HG03103 (cell line): ENCODE results near the gene SNRNP200.

Source experiments
- ATAC-seq: cut with Tn5 transposase; IDR thresholded peaks from one replicate; pipeline ENCODE4 v1.9.1; 2021; ENCODE audit warnings: low read depth; ENCODE audit not compliant: unreplicated experiment

SNRNP200 gene

GRCh38 chr2:96305091-96305978, at the start of gene SNRNP200:
TSS of gene SNRNP200 (minus strand) at chr2:96305546. CDS start at chr2:96305437, 109 bp downstream.
- ATAC-seq = peak; percentile 94

GRCh38 chr2:96354492-96354891, 49.1 kb upstream of the SNRNP200 start:
- no peak for ATAC-seq

GRCh38 chr2:96353606-96354101, 48.3 kb upstream of the SNRNP200 start:
- no peak for ATAC-seq

DNA sequence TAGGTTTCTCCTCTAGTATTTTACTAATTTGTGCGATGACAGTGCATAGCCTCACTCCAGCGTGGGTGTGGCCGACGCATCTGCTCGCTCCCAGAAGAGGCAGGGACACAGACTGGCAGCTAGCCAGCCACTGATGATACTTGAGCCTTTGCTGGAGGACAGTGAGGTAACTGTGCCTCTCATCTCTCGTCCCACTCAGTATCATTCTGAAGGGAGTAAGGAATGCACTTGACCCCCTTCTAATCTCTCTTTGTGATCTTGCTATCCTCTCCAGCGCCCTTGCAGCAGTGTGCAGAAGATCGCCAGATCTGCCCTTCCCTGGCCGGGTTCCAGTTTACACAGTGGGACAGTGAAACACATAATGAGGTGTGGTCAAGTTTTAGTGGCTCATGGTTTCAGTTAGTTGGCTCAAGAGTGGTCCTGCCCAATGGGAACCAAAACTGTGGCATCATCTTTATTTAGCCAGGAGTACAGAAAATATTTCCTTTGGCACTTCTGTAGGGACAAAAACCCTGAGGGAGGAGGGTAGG, 47.8 kb upstream of the SNRNP200 start:
- no peak for ATAC-seq

DNA sequence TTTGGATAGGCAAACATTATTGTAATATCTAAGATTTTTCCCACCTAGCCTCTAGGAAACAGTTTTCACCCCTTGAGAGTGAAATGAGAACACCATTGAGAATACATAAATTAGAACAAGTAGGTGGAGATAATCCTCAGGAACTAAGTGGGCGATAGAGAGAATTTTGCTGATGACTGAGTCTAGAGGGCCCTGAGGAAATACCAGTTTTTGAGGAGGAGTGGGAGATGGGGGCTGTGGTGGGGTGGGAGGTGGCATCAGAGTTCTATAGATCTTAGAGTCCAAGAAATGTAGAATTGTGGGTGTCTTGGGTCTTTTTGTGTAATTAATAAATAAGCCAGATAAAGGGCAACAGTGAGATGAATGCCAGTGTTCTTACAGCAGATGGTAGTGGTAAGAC, 42.0 kb upstream of the SNRNP200 start:
- ATAC-seq = no peak

DNA sequence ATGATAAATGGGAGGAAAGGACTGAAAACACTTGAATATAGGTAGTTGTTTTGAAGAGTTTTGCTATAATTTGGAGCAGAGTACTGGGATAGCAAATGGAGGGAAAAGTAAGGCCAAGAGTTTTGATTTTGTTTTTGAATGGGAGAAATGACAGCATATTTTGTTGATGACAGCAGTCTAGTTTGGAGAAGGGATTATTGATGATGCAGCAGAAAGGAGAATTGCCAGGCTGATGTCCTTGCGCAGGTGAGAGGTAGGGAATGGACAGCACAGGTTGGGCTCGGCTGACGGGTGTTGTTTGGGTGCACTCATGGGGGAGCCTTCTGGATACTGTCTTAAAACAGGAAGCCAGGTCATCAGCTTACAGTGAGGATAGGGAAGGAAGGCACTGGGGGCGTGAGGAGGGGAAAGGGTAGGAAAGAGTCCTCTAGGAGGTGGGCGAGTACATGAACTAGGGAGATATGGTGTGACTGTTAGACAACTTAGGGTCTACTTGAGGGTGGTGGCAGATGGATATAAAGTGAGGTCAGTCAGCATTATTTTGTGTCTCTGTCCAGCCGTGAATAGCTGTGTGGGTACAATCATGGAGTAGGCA, 40.6 kb upstream of the SNRNP200 start:
- no peak for ATAC-seq

DNA sequence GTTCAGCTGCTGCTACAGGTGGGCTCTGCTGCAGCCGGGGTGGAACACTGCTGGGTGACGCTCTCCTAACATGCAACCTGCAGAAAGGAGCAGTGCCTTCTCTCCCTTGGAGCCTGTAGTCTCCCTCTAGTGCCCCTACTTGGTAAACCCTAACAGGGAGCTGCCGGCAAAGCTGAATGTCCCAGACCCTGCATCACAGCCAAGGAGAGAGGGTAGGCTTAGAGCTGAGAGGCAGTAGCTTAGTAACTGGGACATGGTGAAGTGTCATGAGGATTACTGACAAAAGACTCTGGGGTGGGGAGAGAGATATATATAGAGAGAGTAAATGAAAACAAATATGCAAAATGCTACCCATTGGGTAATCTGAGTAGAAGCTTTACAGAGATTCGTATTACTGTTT, 40.1 kb upstream of the SNRNP200 start:
- no peak for ATAC-seq

DNA sequence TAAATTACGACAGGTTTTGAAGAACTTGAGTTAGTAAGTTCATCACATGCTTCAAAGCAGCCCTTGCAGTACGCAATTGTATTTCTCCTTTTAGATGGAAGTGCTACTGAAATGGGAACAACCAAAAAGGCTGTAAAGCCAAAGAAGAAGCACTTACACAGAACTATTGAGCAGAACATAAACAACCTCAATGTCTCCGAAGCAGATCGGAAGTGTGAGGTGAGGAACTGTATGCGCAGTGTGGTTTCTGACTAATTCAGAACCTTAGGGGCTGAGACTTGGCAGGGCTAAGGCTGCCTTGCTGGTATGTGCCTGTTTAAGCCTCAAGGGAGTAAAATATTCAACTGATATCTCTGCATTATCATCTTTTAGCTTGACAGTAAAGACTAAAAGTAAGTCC, 38.7 kb upstream of the SNRNP200 start:
- ATAC-seq = peak; percentile 77

- ATAC-seq = no peak
These were observed 36.7 kb upstream of the SNRNP200 start for GRCh38 chr2:96342085-96342484.

- ATAC-seq = no peak
These were observed 36.3 kb upstream of the SNRNP200 start for GRCh38 chr2:96341641-96342040.

DNA sequence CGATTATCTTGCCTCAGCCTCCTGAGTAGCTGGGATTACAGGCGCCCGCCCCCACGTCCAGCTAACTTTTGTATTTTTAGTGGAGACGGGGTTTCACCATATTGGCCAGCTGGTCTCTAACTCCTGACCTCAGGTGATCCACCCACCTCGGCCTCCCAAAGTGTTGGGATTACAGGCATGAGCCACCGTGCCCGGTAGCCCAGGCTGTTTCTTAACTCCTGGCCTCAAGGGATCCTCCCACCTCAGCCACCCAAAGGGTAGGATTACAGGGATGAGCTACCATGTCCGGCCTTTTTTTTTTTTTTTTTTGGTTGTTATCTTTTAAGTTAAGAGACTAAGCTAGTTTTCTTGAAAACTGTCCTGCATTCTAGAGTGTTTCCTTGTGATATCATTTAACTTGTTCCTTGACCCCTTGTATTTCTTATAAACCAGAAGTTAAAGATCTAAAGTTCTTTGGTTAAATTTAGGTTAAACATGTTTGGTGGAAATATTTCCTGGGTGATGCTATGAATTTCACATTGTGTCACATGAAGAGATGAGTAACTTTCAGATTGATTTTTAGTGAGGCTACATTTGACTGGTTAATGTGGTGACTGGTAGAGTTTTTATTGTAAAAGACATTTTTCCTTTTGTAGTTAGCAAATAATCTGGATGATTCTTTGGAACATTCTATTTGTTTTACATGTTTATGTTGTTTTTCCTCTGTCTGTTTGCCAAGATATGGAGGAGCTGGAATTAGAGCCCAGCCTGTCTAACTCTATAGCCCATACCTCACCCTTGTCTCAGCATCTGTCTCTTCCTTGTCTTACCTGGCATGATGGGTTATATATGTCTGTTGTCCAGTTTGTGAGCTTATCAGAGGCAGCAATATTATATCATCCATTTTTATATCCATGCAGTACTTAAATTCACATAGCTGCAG, 35.4 kb upstream of the SNRNP200 start:
- no peak for ATAC-seq

- no peak for ATAC-seq
These were observed 31.5 kb upstream of the SNRNP200 start for GRCh38 chr2:96336873-96337272.

GRCh38 chr2:96336104-96336775, 30.9 kb upstream of the SNRNP200 start:
- ATAC-seq = no peak

- ATAC-seq = no peak
These were observed 28.4 kb upstream of the SNRNP200 start for GRCh38 chr2:96333708-96334107.

DNA sequence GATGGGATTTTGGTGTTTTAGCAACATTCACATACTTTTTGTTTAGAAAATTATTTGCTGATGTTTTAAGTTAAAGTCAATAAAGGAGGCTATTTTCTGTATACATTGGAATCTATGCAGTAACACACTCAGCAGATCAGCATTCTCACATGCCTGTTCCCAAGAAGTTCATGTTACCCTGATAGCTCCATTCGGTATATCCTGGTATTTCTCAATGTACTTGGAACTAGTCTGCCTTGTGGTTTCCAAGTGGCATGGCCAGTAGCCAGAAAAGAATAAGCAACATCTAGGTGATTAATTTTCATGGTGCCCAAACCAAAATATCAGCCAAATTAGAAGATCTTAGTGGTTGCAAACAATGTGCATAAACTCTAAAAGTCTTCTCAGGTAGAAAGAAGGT, 25.1 kb upstream of the SNRNP200 start:
- ATAC-seq = no peak

- ATAC-seq = no peak
These were observed 24.5 kb upstream of the SNRNP200 start for GRCh38 chr2:96329874-96330273.

- no peak for ATAC-seq
These were observed 24.1 kb upstream of the SNRNP200 start for GRCh38 chr2:96329456-96329855.

DNA sequence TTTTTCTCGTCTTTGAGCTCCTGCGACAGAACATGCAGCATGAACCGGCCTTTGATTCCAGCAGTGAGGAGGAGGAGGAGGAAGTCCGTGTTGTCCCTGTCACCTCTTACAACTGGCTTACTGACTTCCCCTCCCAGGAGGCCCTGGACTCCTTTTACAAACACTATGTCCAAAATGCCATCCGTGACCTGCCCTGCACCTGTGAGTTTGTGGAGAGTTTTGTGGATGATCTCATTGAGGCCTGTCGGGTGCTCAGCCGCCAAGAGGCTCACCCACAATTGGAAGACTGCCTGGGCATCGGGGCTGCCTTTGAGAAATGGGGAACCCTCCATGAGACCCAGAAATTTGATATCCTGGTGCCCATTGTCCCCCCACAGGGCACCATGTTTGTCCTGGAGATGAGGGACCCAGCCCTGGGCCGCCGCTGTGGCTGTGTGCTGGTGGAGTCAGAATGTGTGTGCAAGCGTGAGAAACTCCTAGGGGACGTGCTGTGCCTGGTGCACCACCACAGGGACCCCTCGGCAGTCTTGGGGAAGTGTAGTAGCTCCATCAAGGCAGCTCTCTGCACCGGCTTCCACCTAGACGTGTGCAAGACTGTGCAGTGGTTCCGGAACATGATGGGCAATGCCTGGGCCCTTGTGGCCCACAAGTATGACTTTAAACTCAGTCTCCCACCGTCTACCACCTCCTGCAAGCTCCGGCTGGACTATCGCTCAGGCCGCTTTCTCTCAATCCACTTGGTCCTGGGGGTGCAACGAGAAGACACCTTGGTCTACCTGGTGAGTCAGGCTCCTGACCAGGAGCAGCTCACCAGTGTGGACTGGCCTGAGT, 21.9 kb upstream of the SNRNP200 start:
- no peak for ATAC-seq

DNA sequence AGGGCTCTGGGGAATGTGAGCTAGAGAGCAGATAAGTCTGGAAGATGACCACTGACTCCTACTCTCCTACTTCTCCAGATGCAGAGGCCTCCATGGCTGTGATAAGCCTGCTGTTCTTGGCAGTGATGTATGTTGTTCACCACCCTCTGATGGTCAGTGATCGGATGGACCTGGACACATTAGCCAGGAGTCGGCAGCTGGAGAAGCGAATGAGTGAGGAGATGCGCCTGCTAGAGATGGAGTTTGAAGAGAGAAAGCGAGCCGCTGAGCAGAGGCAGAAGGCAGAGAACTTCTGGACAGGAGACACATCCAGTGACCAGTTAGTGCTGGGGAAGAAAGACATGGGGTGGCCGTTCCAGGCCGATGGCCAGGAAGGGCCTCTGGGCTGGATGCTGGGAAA, 21.2 kb upstream of the SNRNP200 start:
- ATAC-seq = no peak
